Parathyroid adenoma (tissue), 2 donors: ENCODE data around the gene METTL25B.

Source experiments
- H2AFZ ChIP-seq: fragments of 300-600 bp; sonication (generic); one replicate; pipeline ENCODE4 v1.7.0; 2017; ENCODE audit warnings: antibody characterized with exemption, mild to moderate bottlenecking
- H3K27ac ChIP-seq: fragments of 300-600 bp; sonication (generic); one replicate; pipeline ENCODE4 v1.7.0; 2017
- H3K27me3 ChIP-seq: fragments of 300-600 bp; sonication (generic); one replicate; pipeline ENCODE4 v1.7.0; 2017; ENCODE audit warnings: low read length; ENCODE audit not compliant: control insufficient read depth, insufficient read depth
- H3K36me3 ChIP-seq: fragments of 300-600 bp; sonication (generic); one replicate; pipeline ENCODE4 v1.7.0; 2017; ENCODE audit warnings: low read length; ENCODE audit not compliant: control insufficient read depth, insufficient read depth
- H3K4me1 ChIP-seq: fragments of 300-600 bp; sonication (generic); one replicate; pipeline ENCODE4 v1.7.0; 2017; ENCODE audit warnings: control low read depth
- H3K4me2 ChIP-seq: fragments of 300-600 bp; sonication (generic); one replicate; pipeline ENCODE4 v1.7.0; 2017; ENCODE audit warnings: low read length
- H3K4me3 ChIP-seq: fragments of 300-600 bp; sonication (generic); one replicate; pipeline ENCODE4 v1.7.0; 2017; ENCODE audit warnings: low read depth, low read length
- H3K79me2 ChIP-seq: fragments of 300-600 bp; sonication (generic); one replicate; pipeline ENCODE4 v1.7.0; 2017; ENCODE audit warnings: control low read depth
- H3K9ac ChIP-seq: fragments of 300-600 bp; sonication (generic); one replicate; pipeline ENCODE4 v1.7.0; 2017; ENCODE audit warnings: mild to moderate bottlenecking
- H3K9me3 ChIP-seq: fragments of 300-600 bp; sonication (generic); one replicate; pipeline ENCODE4 v1.7.0; 2017; ENCODE audit warnings: low read length; ENCODE audit not compliant: control insufficient read depth
- TF ChIP-seq, protein P1 (sequence below): fragments of 300-600 bp; sonication (generic); IDR thresholded peaks from one replicate; pipeline ENCODE4 v1.7.0; 2017; ENCODE audit warnings: antibody characterized with exemption, mild to moderate bottlenecking
- donor health status: primary hyperparathyroidism.

The METTL25B gene

DNA sequence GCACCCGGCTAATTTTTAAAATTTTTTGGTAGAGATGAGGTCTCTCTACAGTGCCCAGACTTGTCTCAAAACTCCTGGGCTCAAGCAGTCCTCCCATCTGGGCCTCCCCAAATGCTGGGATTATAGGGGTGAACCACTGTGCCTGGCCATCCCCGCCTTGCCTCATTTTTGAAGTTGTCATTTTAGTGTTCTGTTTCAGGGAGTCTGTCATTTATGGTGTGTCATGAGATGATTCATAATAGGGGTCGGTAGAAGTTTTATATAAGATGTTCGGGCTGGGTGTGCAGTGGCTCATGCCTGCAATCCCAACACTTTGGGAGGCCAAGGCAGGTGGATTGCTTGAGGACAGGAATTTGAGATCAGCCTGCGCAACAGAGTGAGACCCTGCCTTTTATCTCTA lies 47.5 kb downstream of the METTL25B start:
- H3K9me3 ChIP-seq = no peaks in the 10 kb centered on the region
- H3K79me2 ChIP-seq = peaks cover 30% of the 10 kb centered on the region
- H3K27me3 ChIP-seq = no peaks in the 10 kb centered on the region
- H3K4me3 ChIP-seq = no peak overlapping the region
- H3K27ac ChIP-seq = no peak overlapping the region
- TF ChIP-seq, protein P1, sequence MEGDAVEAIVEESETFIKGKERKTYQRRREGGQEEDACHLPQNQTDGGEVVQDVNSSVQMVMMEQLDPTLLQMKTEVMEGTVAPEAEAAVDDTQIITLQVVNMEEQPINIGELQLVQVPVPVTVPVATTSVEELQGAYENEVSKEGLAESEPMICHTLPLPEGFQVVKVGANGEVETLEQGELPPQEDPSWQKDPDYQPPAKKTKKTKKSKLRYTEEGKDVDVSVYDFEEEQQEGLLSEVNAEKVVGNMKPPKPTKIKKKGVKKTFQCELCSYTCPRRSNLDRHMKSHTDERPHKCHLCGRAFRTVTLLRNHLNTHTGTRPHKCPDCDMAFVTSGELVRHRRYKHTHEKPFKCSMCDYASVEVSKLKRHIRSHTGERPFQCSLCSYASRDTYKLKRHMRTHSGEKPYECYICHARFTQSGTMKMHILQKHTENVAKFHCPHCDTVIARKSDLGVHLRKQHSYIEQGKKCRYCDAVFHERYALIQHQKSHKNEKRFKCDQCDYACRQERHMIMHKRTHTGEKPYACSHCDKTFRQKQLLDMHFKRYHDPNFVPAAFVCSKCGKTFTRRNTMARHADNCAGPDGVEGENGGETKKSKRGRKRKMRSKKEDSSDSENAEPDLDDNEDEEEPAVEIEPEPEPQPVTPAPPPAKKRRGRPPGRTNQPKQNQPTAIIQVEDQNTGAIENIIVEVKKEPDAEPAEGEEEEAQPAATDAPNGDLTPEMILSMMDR = no peak
- no peaks in the 10 kb centered on the region for H3K36me3 ChIP-seq
- H3K4me2 ChIP-seq = no peak overlapping the region
- peaks cover 10% of the 10 kb centered on the region for H3K4me1 ChIP-seq
- no peak overlapping the region for H3K9ac ChIP-seq
- H2AFZ ChIP-seq = no peak overlapping the region

DNA sequence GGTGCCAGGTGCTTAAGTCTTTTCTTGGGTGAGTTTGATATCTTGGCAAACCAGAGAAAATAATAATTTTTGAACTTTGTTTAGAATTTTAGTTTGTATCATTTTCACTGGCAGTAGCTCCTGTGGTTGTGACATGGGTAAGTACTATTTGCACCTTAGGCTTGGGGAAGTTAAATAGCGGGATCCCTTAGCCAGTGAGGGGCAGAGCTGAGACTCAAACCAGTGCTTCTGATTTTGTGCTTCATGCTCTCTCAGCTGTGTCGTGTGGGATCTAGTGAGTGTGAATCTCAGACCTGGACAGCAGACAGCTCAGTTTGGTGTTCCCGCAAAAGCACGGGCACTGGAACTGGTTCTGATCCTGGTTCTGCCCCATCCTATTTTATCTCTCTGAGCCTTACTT lies 48.7 kb downstream of the METTL25B start:
- no peak overlapping the region for H3K4me2 ChIP-seq
- no peak overlapping the region for H3K9ac ChIP-seq
- H3K4me3 ChIP-seq = no peak overlapping the region
- no peak overlapping the region for H3K27ac ChIP-seq
- H3K79me2 ChIP-seq = peaks cover 32% of the 10 kb centered on the region
- no peaks in the 10 kb centered on the region for H3K9me3 ChIP-seq
- TF ChIP-seq, protein P1 = no peak
- H3K36me3 ChIP-seq = no peaks in the 10 kb centered on the region
- H3K27me3 ChIP-seq = no peaks in the 10 kb centered on the region
- H2AFZ ChIP-seq = no peak overlapping the region
- peaks cover 10% of the 10 kb centered on the region for H3K4me1 ChIP-seq

DNA sequence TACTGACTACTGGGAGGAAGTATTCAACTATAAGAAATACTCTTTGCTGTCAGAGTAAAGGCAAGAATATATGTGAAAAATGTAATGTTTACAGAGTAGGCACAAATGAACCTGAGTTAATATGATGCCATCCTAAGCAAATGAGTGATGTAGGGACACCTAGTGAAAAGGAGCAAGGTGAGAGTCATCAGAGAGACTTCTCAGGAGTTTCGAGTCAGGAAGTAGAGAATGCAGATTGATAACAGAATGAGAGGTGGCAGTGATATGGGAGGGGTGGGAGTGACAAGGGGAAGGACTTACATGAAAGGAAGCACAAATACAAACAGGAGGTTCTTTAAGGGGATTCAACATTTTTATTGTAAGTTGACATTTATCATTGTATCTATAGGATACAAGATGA lies 49.3 kb downstream of the METTL25B start:
- Histone ChIP-seq H3K4me2 (no peak overlapping the region), H3K27me3 (no peaks in the 10 kb centered on the region)

DNA sequence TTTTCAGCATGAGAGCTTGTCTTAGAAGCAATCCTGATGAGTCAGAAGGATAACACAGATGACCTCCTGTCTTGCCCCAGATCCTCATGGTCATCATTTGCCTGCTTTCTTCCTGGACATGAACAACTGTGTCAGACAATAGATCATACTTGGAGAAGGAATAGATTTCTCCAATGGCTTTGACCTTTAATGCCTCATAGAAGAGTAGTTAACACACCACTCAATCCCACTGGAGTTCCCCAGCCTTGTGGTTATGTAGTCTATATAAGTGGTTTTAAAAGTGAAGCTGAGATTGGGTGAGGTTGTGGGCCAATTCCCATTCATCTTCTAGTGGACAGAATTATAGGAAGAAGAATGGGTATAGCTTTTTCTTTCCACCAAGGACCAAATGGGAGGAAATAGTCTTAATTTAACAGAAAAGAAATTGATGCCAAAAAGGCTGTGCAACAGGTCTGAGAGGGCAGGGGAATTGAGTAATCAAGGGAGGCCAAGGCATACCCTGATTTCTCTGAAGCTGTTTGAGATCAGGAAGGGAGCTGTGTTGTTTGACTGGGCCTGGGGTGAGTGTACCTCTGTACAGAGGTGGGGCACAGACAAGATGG lies 53.4 kb downstream of the METTL25B start:
- Histone ChIP-seq H3K9ac (no peak overlapping the region), H3K79me2 (peaks cover 25% of the 10 kb centered on the region), H2AFZ (no peak overlapping the region), H3K36me3 (no peaks in the 10 kb centered on the region), H3K4me3 (no peak overlapping the region), H3K27me3 (no peaks in the 10 kb centered on the region), H3K9me3 (no peaks in the 10 kb centered on the region), H3K4me1 (peaks cover 4% of the 10 kb centered on the region), H3K4me2 (no peak overlapping the region), H3K27ac (no peak overlapping the region)
- TF ChIP-seq, protein P1 = no peak

More for the DNA sequence above, 49.3 kb downstream of the METTL25B start:
- Histone ChIP-seq H3K36me3 (no peaks in the 10 kb centered on the region), H3K4me3 (no peak overlapping the region), H3K9me3 (no peaks in the 10 kb centered on the region), H3K27ac (no peak overlapping the region), H3K79me2 (peaks cover 33% of the 10 kb centered on the region), H3K9ac (no peak overlapping the region), H3K4me1 (peaks cover 8% of the 10 kb centered on the region), H2AFZ (no peak overlapping the region)
- TF ChIP-seq, protein P1 = no peak

DNA sequence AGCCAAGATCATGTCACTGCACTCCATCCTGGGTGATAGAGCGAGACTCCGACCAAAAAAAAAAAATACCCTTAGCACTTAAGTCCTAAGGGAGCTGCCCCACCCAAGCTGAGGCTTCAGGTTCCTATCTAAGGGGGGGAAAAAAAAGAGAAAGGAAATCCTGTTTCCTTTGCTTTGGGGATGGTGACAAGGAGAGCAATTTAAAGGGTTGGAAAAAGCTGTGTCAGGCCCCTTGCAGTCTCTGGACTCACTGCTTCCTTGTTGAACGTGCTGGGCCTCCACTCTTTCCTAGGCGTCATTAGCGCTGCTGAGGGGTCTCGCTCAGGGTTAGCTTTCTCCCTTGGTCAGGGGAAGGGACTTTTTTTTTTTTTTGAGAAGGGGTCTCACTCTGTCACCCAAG lies 57.2 kb downstream of the METTL25B start:
- H3K36me3 ChIP-seq = no peaks in the 10 kb centered on the region
- TF ChIP-seq, protein P1 = no peak
- no peaks in the 10 kb centered on the region for H3K9me3 ChIP-seq

More for the DNA sequence above, 57.2 kb downstream of the METTL25B start:
- H3K4me3 ChIP-seq = no peak overlapping the region
- no peak overlapping the region for H3K9ac ChIP-seq
- no peaks in the 10 kb centered on the region for H3K27me3 ChIP-seq
- no peak overlapping the region for H3K4me2 ChIP-seq
- no peaks in the 10 kb centered on the region for H3K4me1 ChIP-seq
- peaks cover 21% of the 10 kb centered on the region for H3K79me2 ChIP-seq
- no peak overlapping the region for H3K27ac ChIP-seq
- H2AFZ ChIP-seq = no peak overlapping the region
